Prostate gland (tissue), 2 donors: Measurements from ENCODE around the gene SEMA4G.

Experiments used
- CTCF ChIP-seq, 4 experiments: fragments of 200-600 bp in 2 of 4; fragments of 450-650 bp in 2 of 4; sonication (generic) in 2 of 4; IDR thresholded peaks; 1 replicate in 3 of 4; 2 replicates in 1 of 4; pipeline ENCODE4 v1.5.1; 2016 to 2019; ENCODE audit warnings: antibody characterized with exemption in 4 of 4, mild to moderate bottlenecking in 2 of 4, moderate library complexity in 2 of 4
- POLR2A ChIP-seq: fragments of 450-650 bp; IDR thresholded peaks from one replicate; pipeline ENCODE4 v1.6.1; 2016; ENCODE audit warnings: antibody characterized with exemption, mild to moderate bottlenecking

- TF ChIP-seq CTCF (IDR thresholded peaks at IDR 0.05) (no peak), POLR2A (no peak)
These were observed 30.4 kb downstream of the SEMA4G start, which contains the start of gene LZTS2 for GRCh38 chr10:100999742-101000126.
